Hematopoietic multipotent progenitor cell treated with erythropoietin and hydrocortisone succinate and interleukin-3 and kit ligand, for 8 days (in vitro differentiated cells): ENCODE data around the gene SPACDR.
"Not testable (repeated sequence)": the region's sequence is repeated elsewhere in the genome, so short reads cannot be mapped to it uniquely, and the experiment has no call there.

Experiments
- DNase-seq: peaks from one replicate; pipeline ENCODE4 v3.0.0-alpha.2; 2015

The SPACDR gene

GRCh38 chr7:100465299-100465698 is 1.2 kb upstream of the SPACDR start:
- no peak for DNase-seq

GRCh38 chr7:100464791-100465190 is 731 bp upstream of the SPACDR start:
- DNase-seq: no peak

- no peak for DNase-seq
Measured at GRCh38 chr7:100457033-100457432, 7.0 kb downstream of the SPACDR start.

GRCh38 chr7:100456562-100456961 is 7.5 kb downstream of the SPACDR start:
- DNase-seq: no peak

- DNase-seq: no peak
Measured at GRCh38 chr7:100455206-100455605, 8.9 kb downstream of the SPACDR start.

- not testable (repeated sequence) for DNase-seq
Measured at GRCh38 chr7:100453854-100454253, 10.2 kb downstream of the SPACDR start.

- no peak for DNase-seq
Measured at GRCh38 chr7:100452513-100452912, 11.5 kb downstream of the SPACDR start.

GRCh38 chr7:100449190-100449795 is 14.8 kb downstream of the SPACDR start:
- DNase-seq: no peak

GRCh38 chr7:100447363-100447762 is 16.7 kb downstream of the SPACDR start:
- not testable (repeated sequence) for DNase-seq

GRCh38 chr7:100446040-100446439 is 18.0 kb downstream of the SPACDR start:
- DNase-seq: no peak

GRCh38 chr7:100444311-100445278 is 19.5 kb downstream of the SPACDR start:
- DNase-seq: peak; percentile 77

- DNase-seq: no peak
Measured at GRCh38 chr7:100443096-100443840, 20.8 kb downstream of the SPACDR start.

GRCh38 chr7:100441641-100442535 is 22.2 kb downstream of the SPACDR start:
- DNase-seq: no peak

GRCh38 chr7:100439244-100439643 is 24.8 kb downstream of the SPACDR start:
- not testable (repeated sequence) for DNase-seq

- DNase-seq: not testable (repeated sequence)
Measured at GRCh38 chr7:100438731-100439130, 25.3 kb downstream of the SPACDR start.

- DNase-seq: no peak
Measured at GRCh38 chr7:100438172-100438571, 25.9 kb downstream of the SPACDR start.

GRCh38 chr7:100437150-100438100 is 26.6 kb downstream of the SPACDR start:
- no peak for DNase-seq

GRCh38 chr7:100435401-100436304 is 28.4 kb downstream of the SPACDR start:
- peak; percentile 49 for DNase-seq

GRCh38 chr7:100434297-100435144 is 29.5 kb downstream of the SPACDR start:
- no peak for DNase-seq
